T-helper 2 cell treated with Interferon-gamma antibody and Interleukin-4, amounts not matched to agents 5 μg/mL and 100 μg/mL, for 36 hours (primary cell): Measurements from ENCODE around the gene TCF20.
A peak's percentile ranks its signal among the peaks of the same experiment; 100 is the strongest.

Source experiments
- DNase-seq: peaks from one replicate; pipeline ENCODE4 v3.0.0; 2021; ENCODE audit warnings: low spot score
- H3K27ac Mint-ChIP-seq: one replicate; pipeline ENCODE4 v1.8.0; 2021; ENCODE audit warnings: mild to moderate bottlenecking, mixed read lengths
- H3K27me3 Mint-ChIP-seq: one replicate; pipeline ENCODE4 v1.8.0; 2021; ENCODE audit warnings: low read depth, mixed read lengths
- H3K36me3 Mint-ChIP-seq: one replicate; pipeline ENCODE4 v1.8.0; 2021; ENCODE audit warnings: low read depth, mixed read lengths
- H3K4me1 Mint-ChIP-seq: one replicate; pipeline ENCODE4 v1.8.0; 2021; ENCODE audit warnings: low read depth, mixed read lengths
- H3K4me3 Mint-ChIP-seq: one replicate; pipeline ENCODE4 v1.8.0; 2022; ENCODE audit warnings: mild to moderate bottlenecking, moderate library complexity, mixed read lengths
- H3K9me3 Mint-ChIP-seq: one replicate; pipeline ENCODE4 v1.8.0; 2021; ENCODE audit warnings: mixed read lengths

TCF20 gene

DNA sequence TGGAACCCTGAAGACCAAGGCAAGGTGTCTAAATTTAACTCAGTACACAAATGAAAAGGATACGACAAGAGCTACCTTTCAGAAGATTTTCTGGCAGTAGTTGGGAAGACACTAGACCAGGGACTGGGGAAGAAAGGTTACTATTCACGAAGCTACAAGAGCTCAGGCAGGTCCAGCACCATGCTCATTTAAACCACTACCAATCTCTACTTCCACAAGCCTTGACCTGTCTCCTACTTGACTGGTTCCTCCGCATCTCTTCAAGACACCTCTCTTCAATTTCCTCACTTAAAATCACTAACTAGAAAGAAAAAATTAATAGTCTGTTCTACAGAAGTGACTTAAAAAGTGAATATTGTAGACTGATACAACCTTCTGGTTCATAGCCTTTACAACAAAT, 22.9 kb downstream of the TCF20 start:
- peaks cover 23% of the 10 kb centered on the region for H3K4me1 Mint-ChIP-seq

GRCh38 chr22:42243802-42244060, 26.7 kb downstream of the TCF20 start:
- Mint-ChIP-seq H3K4me3 (no peak overlapping the region), H3K36me3 (peaks cover 6% of the 10 kb centered on the region), H3K27me3 (no peaks in the 10 kb centered on the region), H3K9me3 (no peaks in the 10 kb centered on the region), H3K4me1 (peaks cover 17% of the 10 kb centered on the region), H3K27ac (no peak overlapping the region)
- no peak for DNase-seq

More for the DNA sequence above, 22.9 kb downstream of the TCF20 start:
- Mint-ChIP-seq H3K36me3 (peaks cover 13% of the 10 kb centered on the region), H3K27ac (peak overlapping the region; percentile 20), H3K4me3 (no peak overlapping the region), H3K27me3 (no peaks in the 10 kb centered on the region), H3K9me3 (no peaks in the 10 kb centered on the region)
- no peak for DNase-seq

DNA sequence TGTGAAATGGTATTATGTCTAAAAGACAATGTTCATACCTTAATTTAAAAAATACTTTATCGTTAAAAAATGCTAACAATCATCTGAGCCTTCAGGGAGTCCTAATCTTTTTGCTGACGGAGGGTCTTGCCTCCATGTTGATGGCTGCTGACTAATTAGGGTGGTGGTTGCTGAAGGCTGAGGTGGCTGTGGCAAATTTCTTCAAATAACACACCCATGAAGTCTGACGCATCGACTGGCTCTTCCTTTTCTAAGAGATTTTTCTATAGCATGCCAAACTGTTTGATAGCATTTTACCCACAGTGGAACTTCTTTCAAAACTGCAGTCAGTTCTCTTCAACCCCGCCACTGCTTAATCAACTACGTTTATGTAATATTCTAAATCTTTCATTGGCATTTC, 33.6 kb downstream of the TCF20 start:
- no peaks in the 10 kb centered on the region for H3K27me3 Mint-ChIP-seq
- no peak overlapping the region for H3K27ac Mint-ChIP-seq
- peaks cover 16% of the 10 kb centered on the region for H3K9me3 Mint-ChIP-seq
- H3K36me3 Mint-ChIP-seq = peaks cover 20% of the 10 kb centered on the region
- H3K4me1 Mint-ChIP-seq = peaks cover 12% of the 10 kb centered on the region
- no peak overlapping the region for H3K4me3 Mint-ChIP-seq
- DNase-seq = no peak

DNA sequence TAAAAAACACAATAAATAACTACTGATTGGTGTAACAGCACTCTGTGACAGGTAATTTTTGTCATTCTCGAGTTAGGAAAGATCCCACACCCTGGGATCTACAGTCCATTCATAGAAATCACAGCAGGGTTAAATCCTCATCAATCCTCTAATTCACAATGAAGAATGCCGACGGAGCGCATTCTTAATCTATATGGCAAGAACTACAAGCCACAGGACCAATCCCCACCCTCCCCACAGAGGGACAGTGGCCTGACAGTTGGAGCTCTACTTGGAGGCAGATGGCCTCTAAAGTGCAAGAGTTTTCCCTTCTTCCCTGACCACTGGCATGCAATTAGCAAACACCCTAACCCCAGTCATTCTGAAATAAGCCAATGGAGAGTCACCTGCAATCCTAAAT, 34.2 kb downstream of the TCF20 start:
- Mint-ChIP-seq H3K36me3 (peaks cover 20% of the 10 kb centered on the region), H3K9me3 (peaks cover 16% of the 10 kb centered on the region), H3K27ac (no peak overlapping the region), H3K4me3 (no peak overlapping the region), H3K4me1 (peaks cover 12% of the 10 kb centered on the region), H3K27me3 (no peaks in the 10 kb centered on the region)
- no peak for DNase-seq

- no peak overlapping the region for H3K27ac Mint-ChIP-seq
- H3K4me1 Mint-ChIP-seq = peaks cover 16% of the 10 kb centered on the region
- DNase-seq = no peak
- H3K9me3 Mint-ChIP-seq = peaks cover 16% of the 10 kb centered on the region
- no peaks in the 10 kb centered on the region for H3K27me3 Mint-ChIP-seq
- H3K4me3 Mint-ChIP-seq = no peak overlapping the region
- H3K36me3 Mint-ChIP-seq = peaks cover 22% of the 10 kb centered on the region
Measured at GRCh38 chr22:42233879-42234278, 36.6 kb downstream of the TCF20 start.

DNA sequence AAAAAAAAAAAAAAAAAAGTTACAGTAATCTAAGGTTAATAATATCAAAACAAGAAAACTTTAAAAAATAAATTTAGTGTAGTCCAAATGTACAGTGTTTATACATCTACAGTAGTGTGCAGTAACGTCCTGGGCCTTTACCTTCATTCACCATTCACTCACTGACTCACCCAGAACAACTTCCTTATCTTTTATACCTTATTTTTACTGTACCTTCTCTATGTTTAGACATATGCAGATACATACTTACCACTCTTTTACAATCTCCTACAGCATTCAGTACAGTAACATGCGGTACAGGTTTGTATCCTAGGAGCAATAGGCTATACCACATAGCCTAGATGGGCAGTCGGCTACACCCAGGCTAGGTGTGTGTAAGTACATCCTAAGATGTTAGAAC, 38.5 kb downstream of the TCF20 start:
- Mint-ChIP-seq H3K27ac (no peak overlapping the region), H3K4me1 (peaks cover 24% of the 10 kb centered on the region), H3K4me3 (no peak overlapping the region), H3K36me3 (peaks cover 8% of the 10 kb centered on the region), H3K9me3 (no peaks in the 10 kb centered on the region), H3K27me3 (no peaks in the 10 kb centered on the region)
- DNase-seq = no peak

GRCh38 chr22:42229455-42230149, 40.9 kb downstream of the TCF20 start:
- H3K4me3 Mint-ChIP-seq = no peak overlapping the region
- DNase-seq = no peak
- peaks cover 2% of the 10 kb centered on the region for H3K36me3 Mint-ChIP-seq
- no peaks in the 10 kb centered on the region for H3K9me3 Mint-ChIP-seq
- peaks cover 22% of the 10 kb centered on the region for H3K4me1 Mint-ChIP-seq
- H3K27ac Mint-ChIP-seq = no peak overlapping the region
- no peaks in the 10 kb centered on the region for H3K27me3 Mint-ChIP-seq

- no peak for DNase-seq
- Mint-ChIP-seq H3K9me3 (no peaks in the 10 kb centered on the region), H3K4me3 (no peak overlapping the region), H3K36me3 (peaks cover 2% of the 10 kb centered on the region), H3K27ac (no peak overlapping the region), H3K4me1 (peaks cover 22% of the 10 kb centered on the region), H3K27me3 (no peaks in the 10 kb centered on the region)
Measured at GRCh38 chr22:42228483-42228882, 42.0 kb downstream of the TCF20 start.

DNA sequence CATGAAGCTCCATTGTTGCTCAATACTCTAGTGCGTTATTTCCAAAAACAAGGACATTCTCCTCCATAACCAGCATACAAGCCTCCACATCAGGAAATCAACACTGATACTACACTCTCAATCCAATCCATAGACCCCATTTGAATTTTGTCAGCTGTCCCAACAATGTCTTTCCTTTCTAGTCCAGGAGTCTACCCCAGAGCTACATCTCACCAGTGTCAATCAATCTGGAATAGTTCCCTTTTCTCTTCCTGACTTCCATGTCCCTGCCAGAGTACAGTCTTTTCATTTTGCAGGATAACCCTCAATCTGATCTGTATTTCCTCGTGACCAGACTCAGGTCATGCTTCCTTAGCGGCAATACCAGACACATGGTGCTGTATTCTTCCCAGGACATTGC, 43.0 kb downstream of the TCF20 start:
- Mint-ChIP-seq H3K36me3 (peaks cover 2% of the 10 kb centered on the region), H3K4me3 (no peak overlapping the region), H3K9me3 (no peaks in the 10 kb centered on the region), H3K27ac (no peak overlapping the region), H3K4me1 (peaks cover 31% of the 10 kb centered on the region), H3K27me3 (no peaks in the 10 kb centered on the region)
- DNase-seq = no peak

DNA sequence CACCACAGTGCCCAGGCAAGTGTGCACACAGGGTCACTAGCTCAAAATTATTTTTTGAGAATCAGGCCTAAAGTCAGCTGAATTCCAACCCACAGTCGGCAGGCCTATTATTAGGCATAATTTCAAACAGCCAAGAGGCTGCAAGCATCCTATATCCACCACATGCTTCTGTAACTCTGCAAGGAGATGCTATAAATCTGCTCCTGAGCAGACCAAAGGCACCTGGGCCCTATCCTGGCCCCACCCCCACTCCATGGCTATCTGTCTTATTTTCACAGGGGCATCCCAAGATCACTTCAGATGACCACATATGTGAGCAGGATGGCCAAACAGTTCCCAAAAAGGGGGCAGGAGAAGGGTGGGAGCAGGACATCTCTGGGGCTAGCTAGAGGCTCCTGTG, 44.6 kb downstream of the TCF20 start:
- no peak overlapping the region for H3K4me3 Mint-ChIP-seq
- no peaks in the 10 kb centered on the region for H3K9me3 Mint-ChIP-seq
- H3K4me1 Mint-ChIP-seq = peaks cover 35% of the 10 kb centered on the region
- peaks cover 6% of the 10 kb centered on the region for H3K36me3 Mint-ChIP-seq
- no peak for DNase-seq
- no peaks in the 10 kb centered on the region for H3K27me3 Mint-ChIP-seq
- H3K27ac Mint-ChIP-seq = no peak overlapping the region

DNA sequence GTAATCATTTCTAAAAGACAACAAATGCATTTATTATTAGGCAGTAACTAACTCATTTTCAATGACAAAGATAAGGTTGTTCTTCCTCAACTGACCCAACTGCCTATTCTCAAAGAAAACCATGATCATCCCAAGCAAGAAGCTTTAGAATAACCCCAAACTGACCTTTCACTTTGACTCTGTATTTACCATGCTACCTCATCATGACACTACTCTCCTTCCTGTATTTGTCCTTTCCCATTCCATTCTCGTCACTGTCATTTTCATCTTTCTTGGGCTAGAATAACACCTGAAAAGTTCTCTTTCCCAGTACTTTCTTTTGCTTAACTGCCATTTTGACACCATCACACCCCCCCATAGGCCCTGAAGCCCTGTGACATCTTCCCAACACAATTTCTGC, 48.3 kb downstream of the TCF20 start:
- peaks cover 4% of the 10 kb centered on the region for H3K36me3 Mint-ChIP-seq
- DNase-seq = no peak
- peak overlapping the region; percentile 1 for H3K4me3 Mint-ChIP-seq
- no peaks in the 10 kb centered on the region for H3K9me3 Mint-ChIP-seq
- H3K27me3 Mint-ChIP-seq = no peaks in the 10 kb centered on the region
- peak overlapping the region; percentile 7 for H3K27ac Mint-ChIP-seq
- H3K4me1 Mint-ChIP-seq = peaks cover 36% of the 10 kb centered on the region
